ENCODE measurements around the gene CLSTN2.

- TF ChIP-seq CTCF (IDR thresholded peaks at IDR 0.05 in 8 of 11, conservative IDR thresholded peaks at IDR 0.05 in 3 of 11): no peak
- no peak for TF ChIP-seq POLR2A (IDR thresholded peaks at IDR 0.05)
Observed at GRCh38 chr3:140626856-140627255, 691.9 kb downstream of the CLSTN2 start.
